HuH-7.5 (cell line): ENCODE results near the gene BICDL2.

Experiments
- DNase-seq: peaks from one replicate; pipeline ENCODE4 v3.0.0; 2011; ENCODE audit warnings: low spot score

Gene BICDL2

DNA sequence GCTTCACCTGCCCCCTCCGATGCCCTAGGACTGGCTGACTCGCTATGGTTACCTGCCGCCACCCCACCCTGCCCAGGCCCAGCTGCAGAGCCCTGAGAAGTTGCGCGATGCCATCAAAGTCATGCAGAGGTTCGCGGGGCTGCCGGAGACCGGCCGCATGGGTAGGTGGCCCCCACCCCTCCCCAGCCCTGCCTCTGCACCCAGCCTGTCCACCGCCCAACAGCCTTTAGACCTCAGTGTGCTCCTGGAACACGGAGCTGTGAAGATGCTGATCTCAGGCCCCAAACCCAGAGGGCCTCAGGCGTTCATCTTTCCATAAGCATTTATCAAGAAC, 10.6 kb upstream of the BICDL2 start:
- DNase-seq, result no peak

DNA sequence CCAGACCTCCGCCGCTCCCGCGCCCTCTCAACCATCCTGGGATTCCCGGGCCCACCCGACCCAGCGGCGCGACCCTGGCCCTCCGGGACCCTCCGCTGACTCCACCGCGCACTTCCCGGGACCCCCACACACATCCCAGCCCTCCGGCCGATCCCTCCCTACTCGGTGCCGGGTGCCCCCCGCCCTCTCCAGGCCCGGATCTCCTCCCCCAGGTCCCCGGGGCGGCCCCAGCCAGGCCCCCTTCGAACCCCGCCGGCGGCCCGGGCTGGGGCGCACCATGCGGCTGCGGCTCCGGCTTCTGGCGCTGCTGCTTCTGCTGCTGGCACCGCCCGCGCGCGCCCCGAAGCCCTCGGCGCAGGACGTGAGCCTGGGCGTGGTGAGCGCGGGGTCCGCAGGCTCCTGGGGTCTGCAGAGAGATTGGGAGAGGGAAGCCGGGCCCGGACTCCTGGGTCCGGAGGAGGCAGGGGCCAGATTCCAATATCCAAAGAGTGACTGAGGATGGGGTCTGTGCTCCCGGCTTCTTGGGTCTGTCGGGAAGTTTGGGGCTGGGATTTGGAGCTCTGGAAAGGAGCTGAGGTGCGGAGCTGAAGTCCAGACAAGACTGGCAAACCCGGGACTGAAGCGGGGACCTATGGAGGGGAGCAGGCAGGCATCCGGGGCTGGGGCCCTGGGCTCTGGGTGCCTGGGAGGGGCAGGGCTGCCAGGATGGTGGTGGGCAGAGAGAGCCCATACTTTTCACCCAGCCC, 10.1 kb upstream of the BICDL2 start:
- DNase-seq, result no peak

DNA sequence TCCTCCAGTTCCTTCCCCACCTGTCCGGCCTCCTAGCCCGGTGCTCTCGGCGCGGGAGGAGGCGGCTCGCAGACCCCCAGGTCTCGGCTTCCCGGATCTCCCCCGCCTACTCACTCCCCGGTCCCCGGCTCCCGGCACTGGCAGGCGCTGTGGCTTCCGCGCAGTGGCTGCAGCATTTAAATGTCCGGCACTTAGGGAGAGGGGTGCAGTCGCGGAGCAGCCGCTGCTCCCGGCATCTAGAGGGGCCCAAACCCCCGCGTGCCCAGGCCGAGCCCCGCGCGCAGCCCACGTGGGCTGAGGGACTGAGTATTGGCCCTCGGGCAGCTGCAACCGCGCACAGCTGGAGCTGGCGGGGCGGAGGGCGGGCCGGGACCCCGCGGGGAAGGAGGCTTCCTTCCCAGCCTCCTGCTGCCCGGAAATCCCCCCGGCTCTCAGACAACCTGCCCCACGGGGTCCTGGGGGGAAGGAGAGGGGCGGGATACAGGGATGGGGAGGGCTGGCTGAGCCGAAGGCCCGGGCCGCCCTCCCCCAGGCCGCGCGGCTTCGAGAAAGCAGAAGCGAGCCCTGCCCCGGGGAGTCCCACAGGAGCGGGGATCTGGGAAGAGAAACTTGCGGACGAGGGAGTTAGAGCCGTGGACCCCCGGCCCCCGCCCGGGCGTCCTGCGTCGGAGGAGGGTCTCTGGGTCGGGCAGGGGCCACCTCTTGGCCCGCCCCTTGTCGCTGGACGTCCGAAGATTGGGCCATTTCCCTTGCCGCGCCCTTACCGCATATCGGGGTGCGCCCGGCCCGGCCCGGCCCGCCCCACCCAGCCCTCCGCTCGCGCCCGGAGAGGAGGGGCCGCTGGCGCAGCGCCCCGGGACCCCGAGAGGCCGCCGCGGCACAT, 9.3 kb upstream of the BICDL2 start, which contains the start of gene MMP25:
TSS of gene MMP25 (plus strand) at position 804 of the 883 bp plus-strand sequence. CDS start 357 bp downstream, outside the sequence.
- peak; percentile 71 for DNase-seq

DNA sequence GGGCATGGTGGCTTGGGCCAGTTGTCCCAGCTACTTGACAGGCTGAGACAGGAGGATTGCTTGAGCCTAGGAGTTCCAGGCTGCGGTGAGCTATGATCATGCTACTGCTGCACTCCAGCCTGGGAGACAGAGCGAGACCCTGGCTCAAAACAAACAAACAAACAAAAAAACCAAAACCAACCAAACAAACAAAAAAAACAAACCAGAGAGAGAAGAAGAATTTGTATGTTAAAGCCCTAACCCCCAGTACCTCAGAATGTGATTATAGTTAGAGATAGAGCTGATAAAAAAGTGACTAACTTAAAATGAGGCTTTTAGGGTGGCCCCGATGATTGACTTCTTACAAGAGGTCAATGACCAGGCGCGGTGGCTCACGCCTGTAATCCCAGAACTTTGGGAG, 8.0 kb upstream of the BICDL2 start:
- no peak for DNase-seq

DNA sequence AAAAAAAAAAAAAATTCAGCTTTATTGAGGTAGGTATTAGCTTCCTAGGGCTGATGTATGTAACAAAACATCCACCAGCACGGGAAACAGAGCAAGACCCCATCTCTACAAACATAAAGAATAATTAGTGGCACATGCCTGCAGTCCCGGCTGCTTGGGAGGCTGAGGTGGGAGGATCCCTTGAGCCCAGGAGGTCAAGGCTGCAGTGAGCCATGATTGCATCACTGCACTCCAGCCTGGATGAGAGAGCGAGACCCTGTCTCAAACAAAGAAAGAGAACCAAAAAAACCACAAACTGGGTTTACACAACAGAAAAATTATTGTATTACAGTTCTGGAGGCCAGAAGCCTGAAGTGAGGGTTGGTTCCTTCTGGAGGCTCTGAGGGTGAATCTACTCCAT, 5.6 kb upstream of the BICDL2 start:
- DNase-seq, result no peak

DNA sequence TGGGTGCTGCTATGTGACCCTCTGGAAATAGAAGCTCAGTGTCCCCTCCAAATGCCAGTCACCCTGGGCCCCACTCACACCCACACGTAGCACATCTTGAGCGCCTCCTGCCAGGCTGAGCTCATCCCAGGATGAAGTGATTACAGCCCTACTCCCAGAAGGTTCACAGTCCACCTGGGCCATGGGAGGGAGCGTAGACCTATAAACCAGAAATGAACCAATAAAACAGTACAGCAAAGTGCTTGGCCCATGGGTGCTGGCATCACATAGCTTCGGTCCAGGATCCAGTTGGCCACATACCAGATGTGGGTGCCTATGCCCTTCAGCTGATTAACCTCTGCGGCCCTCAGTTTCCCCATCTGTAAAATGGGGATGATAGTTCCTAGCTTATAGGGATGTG, 2.2 kb upstream of the BICDL2 start:
- DNase-seq, result no peak

DNA sequence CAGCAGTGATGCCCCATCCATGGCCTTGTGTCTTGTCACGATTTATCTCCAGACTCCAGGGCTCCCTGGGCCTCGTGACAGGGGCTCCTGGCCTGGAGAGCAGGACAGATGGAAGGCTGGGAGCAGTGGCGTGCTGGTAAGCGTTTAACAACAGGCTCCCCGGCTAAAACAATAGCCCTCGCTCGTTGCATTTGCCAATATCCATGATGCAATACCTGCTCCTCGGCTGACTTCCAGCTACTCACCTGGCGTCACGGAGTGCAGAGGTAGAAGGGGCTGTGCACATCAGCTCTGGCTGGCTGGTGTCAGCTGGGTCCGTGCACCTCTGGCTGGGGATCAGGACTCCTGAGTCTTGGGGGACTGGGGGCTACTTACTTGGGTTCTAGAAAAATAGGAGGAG, 1.5 kb upstream of the BICDL2 start:
- DNase-seq, result no peak

DNA sequence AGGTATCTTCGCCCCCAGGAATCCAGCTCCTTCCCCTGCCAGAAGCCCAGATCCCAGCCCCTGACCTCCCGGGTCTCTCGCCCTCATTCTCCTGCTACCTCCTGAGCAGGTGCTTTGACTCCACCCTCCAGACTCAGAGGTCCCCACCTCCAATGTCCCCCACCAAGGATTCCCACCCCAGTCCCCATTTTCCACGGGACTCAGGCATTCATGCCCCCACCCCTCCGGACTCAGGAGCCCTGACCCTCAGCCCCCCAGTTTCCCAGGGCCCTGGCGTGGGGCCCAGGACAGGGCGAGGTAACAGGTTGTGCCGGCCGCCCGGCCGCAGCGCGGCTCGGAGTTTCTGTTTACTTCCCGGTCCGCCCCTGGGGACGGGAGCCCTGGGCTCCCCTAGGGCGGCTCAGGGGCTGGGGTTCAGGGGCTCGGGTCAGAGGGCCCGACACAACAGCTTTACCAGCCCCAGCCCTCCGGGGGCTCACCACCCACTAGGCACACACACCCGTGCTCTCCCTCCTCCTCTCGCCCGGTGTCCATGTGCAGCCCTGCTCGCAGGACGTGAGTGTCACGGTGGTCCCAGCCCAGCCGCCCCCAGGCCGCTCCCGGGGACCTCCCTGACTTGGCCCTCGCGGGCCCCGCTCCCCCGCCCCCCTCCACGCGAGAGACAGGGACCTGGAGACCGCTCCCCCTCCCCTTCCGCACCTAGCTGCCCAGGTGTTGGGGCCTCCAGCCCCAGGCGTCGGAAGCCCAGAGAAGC, 595 bp downstream of the BICDL2 start:
- DNase-seq, result no peak

DNA sequence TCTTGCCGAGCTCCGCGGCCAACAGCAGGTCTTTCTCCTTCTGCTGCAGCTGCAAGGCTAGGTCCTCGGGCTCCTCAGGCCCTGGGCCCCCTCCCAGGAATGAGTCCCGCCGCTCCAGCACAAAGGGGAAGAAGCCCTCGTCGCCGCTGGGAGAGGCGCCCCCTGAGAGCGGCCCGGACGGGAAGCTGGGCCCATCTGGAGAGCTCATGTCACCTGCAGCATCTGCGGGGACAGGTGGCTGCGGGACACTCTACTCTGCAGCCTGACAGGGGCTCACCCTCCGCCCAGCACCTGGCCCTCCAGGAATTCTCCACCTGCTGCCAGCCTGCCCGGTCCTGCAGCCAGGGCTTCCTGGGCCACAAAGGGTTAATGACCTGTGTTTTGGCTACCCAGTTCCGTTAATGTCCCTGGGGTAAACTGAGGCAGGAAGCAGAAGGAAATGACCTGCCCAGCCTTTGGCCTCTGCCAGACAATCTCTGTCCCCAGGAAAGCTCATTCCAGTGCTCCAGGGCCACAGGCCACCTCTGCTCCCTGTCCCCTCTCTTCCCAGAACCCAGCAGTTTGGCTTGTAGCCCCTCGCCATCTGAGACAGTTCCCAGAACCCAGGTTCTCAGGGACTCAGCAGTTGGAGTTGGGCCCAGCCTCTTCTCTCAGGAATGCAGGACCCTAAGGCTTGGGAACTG, 1.3 kb downstream of the BICDL2 start:
- DNase-seq, result no peak

DNA sequence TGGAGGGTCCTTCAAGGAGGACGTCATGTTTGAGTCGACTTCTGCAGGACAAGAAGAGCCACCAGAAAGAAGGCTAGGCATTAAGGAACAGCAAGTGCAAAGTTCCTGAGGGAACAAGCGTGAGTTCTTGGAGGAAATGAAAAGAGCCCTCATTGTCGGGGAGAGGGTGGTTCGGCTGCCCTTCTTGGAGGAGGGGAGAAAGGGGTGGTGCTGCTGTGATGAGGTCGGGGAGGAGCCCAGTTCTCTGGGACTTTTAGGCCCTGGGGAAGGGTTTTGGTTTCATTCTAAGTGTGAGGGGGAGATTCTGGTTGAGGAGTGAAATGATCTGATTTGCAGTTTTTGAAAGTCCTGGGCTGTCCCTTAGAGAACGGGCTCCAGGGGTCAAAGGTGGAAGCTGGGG, 4.1 kb downstream of the BICDL2 start:
- no peak for DNase-seq

DNA sequence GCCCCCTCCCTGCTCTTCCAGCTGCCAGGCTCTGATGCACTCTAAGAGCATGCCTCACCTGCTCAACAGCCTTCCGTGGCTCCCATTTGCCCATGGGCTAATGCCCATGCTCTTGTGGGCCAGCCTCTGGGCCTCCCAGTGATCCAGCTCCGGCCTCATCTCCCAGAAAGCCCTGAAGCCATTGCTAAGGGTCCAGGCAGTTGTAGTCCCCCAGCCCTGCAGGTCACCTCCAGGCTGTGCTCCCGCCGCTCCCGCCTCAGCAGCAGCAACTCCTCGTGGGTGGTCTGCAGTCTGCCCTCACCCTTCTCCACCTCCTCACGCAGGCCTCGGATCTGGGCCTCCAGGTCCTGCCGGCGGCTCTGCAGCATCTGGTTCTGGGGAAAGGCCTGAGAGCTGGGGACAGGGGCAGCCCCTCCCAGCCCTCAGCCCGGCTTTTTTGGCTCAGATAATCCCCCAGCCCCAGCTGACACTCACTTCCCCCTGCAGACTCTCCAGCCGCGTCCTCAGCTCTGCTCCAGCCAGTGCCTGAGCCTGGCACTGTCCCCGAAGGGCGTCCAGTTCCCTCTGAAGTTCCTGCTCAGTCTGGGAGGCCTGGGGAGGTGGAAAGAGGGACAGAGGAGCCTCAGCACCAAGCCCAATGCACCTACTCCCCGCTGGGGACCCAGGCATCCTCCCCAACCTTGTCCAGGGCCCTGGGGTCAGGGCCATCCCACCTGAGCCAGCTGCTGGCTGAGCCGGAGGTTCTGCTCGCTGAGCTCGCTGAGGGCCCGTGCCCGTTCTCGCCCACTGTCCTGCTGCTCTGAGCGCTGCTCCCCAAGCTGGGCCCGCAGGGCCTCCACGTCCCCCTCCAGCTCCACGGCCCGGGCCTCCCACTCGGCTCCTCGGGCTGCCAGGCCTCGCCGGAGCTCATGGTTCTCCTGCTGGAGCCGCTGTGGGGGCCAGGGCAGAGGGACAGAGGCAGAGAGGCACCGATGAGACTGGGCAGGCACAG, 6.2 kb downstream of the BICDL2 start:
- no peak for DNase-seq

DNA sequence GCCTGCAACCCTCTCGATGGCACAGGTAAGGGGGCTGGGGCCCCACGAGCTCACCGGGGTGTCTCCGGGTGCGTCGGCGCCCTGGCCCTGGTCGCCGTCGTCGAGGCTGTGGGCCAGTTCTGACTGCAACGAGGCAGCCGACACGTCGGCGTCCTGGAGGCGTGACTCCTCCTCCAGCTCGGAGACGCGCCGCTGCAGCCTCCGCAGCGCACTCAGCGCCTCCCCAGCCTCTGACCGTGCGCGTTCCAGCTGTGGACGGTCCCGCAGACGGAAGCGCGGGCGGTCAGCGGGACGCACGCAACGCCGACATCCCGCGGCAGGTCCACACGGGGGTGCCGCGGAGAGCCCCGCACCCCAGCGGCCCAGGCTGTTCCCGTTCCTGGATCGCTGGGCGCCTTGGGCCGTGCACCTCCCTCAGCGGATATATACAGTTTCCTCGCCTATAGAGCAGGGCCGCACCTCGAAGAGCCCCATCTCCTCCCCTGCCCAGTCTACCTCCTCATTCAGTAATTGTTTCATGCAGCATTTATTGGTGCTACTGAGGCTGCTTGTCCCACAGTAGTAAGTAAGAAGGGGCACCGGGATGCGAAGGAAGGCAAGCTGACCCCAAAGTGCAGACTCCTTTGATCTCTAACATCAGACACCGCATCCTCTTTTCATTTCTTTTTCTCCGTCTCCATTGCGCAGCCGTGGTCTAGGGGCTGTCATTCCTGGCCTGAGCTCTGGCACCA, 7.1 kb downstream of the BICDL2 start:
- no peak for DNase-seq

DNA sequence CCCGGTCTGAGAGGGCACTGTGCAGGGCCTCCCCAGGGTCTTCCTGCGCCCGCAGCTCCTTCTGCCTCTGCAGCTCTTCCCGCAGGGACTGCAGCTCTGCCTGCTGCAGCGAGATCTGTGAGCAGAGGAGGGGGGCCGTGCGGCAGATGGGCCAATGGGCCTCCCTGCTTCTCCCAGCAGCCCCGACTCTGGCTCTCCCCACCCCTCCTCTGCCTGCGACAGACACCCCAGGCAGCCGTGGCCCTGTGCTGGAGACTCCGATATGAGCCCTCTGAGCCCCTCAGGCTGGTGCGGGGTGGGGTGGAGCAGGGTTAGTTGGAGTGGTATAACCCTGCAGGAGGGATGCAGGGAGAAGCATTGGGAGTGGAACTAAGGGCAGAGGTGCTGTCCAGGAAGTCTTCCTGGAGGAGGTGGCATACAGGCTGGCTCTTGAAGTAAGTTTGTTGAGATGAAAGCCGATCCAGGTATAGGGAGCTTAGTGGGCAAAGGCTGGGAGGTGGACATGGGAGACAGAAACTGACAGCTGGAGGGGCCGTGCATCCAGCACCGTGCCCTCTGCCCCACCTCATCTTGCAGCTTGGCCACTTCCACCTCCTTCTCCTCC, 7.9 kb downstream of the BICDL2 start:
- DNase-seq, result no peak

DNA sequence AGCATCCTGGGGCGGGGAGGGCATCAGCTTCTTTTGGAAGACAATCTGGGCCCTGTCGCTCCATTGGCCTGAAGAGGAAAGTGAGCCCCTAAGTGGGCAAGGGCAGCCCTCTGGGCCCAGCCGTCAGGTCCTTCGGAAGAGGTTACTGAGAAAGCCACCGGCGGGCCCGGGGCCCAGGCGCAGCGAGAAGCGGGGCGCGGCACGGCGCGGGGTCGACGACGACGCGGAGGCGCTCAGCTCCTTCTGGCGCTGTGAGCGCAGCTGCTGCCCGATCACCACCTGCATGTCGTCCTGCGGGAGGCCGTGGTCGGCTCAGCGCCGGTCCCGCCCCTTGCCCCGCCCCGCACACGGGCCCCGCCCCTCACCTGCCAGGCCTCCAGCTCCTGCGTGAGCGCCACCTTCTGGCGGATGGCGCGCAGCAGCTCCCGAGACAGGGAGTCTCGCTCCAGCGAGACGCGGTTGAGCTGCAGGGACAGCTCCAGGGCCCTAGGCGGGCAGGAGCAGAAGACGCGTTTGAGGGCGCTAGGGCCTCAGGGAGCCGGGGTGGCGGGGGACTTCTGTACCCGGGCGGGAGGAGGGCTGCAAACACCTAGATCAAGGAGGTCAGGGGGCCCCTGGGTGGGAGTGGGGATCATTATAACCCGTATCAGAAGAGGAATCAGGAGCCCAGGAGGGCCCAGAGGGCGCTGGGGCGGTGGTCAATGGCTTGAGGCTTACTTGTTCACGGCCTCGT, 8.6 kb downstream of the BICDL2 start:
- peak; percentile 90 for DNase-seq

DNA sequence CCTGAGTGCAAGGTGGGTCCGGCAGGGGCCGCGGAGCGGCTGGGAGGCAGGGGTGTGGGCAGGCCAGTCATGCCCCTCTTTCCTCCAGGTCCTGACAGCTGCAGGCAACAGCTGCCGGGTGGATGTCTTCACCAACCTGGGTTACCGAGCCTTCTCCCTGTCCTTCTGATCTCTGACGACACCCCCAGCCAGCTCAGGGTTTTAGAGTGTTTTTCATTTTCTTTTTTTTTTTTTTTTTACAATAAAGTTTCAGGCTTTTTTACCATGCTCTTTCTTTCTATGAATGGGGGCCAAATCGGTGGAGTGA, 9.3 kb downstream of the BICDL2 start:
- DNase-seq, result no peak

DNA sequence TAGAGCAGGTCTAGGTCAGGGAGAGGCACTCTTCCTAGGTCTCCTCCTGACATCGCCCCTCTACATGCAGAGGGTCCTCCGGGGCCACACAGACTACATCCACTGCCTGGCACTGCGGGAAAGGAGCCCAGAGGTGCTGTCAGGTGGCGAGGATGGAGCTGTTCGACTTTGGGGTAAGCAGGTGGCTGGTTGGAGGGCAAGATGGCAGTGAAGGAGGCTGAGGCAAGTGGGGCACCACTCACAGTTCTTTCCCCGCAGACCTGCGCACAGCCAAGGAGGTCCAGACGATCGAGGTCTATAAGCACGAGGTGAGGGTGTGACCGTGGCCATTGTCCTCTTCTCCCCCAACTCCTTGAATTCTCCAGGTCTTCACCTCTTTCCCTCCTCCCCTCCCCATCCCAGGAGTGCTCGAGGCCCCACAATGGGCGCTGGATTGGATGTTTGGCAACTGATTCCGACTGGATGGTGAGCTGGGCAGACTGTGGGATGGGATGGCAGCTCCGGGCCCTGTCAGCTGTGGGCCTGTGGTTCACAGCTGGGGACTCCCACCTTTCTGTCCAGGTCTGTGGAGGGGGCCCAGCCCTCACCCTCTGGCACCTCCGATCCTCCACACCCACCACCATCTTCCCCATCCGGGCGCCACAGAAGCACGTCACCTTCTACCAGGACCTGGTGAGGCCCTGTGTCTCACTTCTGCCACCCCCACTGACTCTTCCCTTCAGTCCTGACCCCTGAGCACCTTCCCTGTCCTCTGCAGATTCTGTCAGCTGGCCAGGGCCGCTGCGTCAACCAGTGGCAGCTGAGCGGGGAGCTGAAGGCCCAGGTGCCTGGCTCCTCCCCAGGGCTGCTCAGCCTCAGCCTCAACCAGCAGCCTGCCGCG, 9.9 kb downstream of the BICDL2 start:
- no peak for DNase-seq

DNA sequence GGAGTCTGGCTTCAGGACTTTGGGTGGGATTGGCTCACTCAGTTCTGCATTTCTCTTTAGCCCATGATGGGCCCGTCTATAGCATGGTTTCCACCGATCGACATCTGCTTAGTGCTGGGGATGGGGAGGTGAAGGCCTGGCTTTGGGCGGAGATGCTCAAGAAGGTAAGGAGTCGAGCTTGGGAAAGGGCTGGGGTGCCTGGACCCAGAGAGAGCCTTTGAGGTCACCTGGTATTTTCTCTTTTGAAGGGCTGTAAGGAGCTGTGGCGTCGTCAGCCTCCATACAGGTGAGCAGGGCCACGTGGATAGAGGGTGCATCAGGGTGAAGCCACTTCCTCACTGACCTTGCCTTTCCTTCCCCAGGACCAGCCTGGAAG, 10.8 kb downstream of the BICDL2 start:
- no peak for DNase-seq
